ENCODE measurements around the gene BPTF.
"Not testable (repeated sequence)": the region's sequence is repeated elsewhere in the genome, so short reads cannot be mapped to it uniquely, and the experiment has no call there.

BPTF gene

DNA sequence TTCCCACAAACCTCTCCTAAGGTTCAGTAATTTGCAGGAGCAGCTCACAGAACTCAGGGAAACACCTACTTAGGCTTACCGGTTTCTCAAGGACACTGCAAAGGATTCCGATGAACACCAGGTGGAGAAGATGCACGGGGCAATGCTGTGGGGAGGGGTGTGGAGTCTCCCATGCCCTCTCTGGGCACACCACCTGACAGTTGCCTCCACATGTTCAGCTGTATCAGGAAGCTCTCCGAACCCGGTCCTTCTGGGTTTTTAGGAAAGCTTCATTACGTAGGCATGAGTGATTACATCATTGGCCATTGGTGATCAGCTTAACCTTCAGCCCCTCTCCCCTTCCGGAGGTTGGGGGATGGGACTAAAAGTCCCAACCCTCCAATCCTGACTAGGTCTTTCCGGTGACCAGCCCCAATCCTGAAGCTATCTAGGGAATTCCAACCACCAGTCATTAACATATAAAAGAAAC is 149.3 kb downstream of the BPTF start:
- DNase-seq = no peak

DNA sequence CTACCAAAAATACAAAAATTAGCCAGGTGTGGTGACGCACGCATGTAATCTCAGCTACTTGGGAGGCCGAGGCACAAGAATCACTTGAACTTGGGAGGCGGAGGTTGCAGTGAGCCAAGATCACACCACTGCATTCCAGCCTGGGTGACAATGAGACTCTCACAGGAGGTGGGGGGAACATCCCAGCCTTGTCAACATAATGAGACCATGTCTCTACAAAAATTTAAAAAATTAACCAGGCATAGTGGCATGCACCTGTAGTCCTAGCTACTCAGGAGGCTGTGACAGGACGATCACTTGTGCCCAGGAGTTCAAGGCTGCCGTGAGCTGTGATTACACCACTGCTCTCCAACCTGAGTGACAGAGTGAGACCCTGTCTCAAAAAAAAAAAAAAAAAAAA is 151.0 kb downstream of the BPTF start:
- DNase-seq = not testable (repeated sequence)

DNA sequence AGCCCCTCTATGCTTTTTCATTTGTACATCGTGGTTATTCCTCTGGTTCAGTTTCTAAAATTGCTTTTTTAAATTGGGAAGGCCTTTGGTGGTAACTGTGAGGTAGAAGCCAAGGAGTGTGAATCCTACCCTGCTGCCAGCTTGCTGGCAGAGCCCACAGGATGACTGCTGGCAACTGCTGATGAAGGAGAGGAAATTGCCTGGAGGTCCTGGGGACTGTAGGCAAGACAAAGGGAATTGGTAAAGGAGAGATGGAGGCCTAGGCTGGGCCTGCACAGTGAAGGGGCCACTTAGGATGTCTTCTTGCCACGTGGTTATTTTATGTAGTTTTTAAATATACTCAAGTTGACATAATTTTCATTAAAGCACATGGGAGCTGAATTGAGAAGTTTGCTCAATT is 155.2 kb downstream of the BPTF start:
- DNase-seq = no peak

DNA sequence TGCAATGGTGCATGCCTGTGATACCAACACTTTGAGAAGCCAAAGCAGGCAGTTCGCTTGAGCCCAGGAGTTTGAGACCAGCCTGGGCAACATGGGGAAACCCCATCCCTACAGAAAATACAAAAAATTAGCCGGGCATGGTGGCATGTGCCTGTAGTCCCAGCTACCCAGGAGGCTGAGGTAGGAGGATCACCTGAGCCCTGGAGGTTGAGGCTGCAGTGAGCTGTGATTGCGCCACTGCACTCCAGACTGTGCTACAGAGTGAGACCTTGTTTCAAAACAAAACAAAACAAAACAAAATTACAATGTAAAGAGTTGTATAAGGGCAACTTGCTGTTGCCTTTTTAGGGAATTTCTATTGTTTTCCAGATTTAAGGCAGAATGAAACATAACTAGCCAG is 155.6 kb downstream of the BPTF start:
- not testable (repeated sequence) for DNase-seq

DNA sequence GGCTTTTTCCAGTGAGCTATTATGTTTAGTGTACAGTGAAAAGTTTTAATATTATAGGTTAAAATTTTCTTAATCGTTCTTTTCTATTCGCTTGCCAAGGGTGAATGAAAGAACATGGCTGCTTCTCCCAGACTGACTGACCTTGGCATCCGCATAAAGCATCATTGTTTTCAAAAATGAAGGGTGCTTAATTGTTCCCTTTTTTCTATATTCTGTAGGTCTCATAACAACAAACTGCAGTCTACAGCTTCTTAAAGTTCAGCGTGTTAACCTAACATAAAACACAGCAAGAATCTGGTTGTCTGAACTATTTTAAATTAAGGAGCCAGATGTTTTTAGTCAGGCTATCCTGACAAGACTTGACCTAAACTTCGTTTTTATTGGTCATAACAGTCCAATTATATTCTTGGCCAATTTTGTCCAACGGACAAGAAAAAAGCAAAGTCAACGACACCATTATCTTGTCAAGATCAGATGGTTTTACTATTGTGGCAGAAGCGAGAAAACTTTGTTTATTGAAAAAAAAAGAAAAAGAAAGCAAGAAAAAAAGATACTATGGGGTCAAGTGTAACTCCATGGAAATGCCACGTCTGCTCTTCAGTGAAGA is 156.8 kb downstream of the BPTF start:
- no peak for DNase-seq

DNA sequence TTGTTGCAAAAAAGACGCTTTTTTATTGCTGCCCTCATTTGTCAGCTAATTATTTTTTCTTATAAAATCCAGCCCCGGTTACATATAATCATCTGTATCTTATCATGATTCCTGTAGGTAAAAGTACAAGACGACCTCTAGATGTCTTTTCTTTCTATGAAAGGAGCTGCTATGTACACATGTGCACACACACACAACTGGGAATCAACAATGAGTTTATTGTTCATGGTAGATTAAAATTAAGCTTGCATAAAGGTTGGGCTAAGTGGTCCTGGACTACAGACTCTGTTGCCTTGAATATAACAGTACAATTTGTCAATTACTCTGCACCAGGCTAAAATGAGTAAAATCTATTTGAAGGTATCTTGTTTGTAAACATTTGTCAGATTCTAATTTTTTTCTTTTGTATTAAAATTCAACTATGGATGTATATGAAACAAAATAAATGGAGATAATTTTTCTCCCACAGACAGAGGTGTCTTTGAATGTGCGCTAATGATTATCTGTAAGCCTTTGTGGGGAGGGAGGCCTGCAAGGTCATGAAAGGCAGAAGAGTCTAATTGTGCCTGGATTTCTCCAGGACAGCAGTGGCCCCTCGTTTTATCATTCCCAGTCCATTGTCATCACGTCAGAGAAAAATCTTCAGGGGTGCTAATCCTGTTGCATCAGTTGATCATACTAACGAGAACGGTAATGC is 157.5 kb downstream of the BPTF start:
- no peak for DNase-seq

DNA sequence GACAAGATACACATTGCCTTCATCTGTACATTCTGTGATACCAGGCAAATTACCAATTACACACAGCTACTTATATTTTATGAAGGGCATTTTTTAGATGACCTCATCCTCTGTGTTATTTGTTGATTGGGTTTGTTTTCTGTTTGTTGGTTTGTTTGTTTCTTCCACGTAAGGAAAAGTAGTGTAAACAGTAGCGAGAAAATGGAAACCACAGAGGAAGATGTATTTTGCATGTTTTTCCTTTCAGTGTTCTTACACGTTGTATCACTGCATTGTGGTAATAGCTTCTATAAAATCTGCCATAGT is 158.0 kb downstream of the BPTF start:
- DNase-seq = no peak

DNA sequence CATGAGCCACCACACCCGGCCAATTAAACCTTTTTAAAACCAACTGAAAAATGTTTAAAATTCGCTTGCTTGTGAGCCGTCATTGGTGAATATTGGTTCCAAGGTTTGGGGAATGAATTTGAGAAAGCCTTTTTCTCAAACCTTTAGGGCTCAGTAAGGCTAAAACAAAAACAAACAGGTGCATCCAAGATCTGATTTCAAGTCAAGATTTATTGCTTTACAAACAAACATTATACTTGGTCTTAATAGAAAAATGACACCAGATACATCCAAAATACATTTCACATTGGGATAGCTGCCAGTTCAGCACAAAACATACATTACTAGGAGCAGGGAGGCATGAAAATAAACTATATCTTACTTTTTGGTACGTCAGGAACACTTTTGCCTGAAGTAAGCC is 165.6 kb downstream of the BPTF start:
- DNase-seq = no peak

DNA sequence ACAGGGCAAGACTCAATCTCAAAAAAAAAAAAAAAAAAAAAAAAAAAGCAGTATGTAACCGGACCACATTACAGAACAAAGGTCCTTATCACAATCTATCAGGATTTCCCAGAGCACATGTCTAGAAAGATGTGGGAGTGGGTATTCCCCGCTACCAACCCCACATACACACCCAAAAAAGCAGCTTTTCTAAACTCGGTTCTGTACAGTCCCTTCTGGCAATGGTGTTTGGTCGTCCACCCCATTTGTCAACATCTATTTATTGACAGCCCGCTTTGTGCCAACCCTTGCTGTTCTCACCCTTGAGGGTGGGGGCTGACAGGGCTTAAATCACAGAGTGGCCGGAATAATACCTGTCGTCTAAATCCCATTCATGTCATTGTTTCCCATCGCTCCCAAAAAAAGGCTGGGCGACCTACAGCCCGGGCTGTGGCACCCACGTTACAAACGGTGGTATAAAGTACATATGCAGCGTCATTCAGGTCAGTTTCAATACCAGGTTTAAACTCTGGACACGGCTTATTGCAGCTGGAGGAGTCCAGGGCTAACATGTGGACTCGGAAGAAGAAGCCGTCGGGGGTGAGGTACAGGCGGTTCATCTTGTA is 167.3 kb downstream of the BPTF start:
- no peak for DNase-seq

DNA sequence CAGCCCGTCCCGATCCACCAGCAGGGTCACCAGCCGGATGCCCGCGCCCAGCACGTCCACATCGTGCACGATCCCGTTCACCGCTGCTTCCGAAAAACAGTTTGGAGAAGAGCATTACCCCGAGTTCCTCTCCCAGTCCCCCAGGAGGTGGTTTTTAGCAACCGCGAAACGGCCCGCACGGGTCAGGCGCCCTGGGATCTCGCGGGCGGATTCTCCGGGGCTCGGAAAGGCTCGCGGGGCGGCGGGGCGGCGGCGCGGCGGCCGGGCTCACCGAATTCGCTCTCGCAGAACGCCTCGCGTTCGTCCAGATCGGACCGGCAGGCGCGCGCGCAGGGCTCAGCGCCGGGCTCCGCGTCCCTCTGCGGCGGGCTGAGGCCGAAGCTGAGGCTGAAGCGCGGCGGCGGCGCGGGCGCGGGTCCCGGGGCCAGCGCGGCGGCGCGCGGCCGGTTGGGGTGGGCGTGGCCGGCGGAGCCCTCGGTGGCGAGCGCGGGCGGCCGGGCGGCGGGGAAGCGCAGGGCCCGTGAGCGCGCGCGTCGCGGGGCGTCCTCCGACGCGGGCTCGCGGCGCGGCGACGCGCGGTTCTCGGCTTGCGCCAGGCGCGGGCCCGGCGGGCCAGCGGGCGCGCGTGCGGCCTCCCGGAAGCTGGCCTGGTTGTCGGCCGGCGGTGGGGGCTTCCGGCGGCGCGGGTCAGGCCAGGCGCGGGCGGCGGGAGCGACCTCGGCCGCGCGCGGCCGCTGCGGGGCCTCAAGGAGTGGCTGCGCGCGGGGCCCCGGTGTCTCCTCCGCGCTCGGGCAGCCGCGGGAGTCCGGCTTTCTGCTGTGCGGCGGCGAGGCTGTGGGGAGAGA is 168.1 kb downstream of the BPTF start:
- peak; percentile 52 for DNase-seq

DNA sequence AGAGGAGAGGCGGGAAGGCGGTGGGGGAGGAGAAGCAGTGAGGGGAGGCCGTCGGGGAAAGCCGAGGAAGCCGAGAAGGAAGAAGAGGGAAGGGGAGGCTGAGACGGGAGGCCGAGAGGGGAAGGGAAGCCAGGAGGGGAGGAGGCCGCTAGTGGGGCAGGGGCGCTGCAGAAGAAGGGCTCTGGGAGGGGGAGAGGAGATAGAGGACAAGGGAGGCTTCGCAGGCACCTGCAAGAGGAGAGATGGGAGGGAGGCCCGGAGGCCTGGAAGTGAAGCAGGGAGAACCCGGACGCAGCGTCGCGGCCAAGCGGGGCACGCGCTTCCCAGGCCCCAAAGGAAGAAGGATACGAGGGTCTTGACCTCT is 168.7 kb downstream of the BPTF start:
- DNase-seq = no peak

DNA sequence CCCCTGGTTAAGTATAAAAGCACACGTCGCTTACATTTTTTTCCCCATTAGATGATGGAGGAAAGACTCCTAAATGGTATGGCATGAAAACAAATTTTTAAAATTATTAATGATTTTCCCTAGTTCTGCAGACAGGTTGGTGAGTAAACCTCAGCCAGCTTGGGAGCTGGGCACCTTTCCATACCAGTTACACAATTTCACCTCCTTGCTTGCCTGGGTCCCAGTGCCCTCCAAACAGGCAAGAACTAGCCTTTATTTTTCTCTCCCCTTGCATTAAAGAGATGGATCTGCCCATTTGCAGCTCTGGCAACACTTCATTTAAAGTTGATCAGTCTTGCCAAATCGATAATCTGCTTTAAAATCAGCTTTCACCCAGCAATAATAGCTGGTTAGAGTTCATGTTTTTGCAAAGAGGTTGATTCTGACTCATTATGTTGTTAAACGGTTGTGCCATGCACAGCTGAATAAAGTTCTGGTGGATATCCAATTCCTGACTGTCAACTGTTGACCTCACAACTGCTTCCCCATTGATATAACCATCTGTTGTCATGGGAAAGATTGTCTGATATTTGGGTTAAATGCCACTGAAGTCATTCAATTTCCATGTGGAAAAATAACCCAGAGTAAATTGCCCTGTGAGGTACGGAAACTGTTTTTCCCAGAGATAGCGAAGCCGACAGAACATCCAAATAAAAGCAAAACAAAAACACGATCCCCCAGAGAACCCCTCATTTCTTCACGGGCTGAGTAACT is 169.7 kb downstream of the BPTF start:
- no peak for DNase-seq

DNA sequence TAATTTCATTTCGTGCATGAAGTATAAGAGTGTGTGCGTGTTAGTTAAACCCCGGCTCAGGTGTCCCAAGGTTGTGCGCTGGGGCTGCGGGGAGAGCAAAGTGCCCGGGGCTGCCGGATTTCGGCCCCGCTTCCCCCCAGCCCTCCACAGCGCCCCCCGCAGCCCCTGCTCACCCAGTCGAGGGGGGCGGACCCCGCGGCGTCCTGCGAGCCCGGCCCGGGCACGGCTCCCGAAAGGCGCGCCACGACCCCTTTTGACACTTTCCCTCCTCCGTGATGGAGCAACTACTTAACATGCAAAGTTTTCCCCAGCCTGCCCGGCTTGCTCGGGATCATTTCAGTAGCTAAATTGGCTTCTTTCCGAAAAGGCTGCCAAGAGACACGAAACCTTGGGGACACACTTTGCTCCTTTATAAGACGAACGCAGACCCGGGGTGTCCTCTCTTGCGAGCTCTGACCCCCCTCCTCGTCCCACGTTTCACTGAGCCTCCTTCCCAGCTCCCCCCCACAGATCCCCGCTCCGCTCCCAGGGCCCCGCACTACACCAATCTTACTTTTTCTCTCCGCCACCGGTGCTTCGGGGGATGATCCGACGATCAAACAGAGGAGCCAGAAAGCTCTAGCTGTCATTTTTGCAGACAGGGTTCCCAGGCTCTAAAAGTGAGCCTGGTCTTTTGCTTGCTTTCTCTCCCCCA is 170.4 kb downstream of the BPTF start:
- DNase-seq = no peak

DNA sequence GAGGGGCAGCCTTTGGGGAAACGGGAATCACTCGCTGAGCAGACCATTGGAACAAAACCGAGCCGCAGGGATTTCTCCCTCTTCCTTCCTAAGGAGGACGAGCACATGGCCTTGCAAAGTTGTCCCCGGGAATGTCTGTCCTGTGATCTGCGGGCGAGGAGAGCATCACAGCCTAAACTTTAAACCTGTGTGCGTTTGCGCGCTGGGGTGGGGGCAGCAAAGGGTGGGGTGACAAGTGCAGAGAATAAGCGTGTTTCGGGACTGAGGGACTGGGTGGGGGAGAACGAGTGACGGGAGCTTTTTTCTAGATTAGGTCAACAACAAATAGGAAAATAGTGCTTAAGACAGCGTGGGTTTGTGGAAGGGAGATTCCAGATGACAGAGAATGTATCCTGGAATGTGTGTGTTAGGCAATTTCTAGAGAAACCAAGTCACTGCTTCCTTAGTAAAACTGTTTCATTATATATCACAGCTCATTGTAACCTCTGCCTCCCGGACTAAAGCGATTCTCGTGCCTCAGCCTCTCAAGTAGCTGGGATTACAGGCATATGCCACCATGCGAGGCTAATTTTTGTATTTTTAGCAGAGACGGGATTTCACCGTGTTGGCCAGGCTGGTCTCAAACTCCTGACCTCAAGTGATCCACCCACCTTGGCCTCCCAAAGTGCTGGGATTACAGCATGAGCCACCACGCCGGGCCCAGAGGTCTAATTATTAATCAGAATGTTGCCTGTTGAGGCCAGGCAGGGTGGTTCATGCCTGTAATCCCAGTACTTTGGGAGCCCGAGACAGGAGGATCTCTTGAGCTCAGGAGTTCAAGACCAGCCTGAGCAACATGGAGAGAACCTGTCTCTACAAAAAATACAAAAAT is 171.2 kb downstream of the BPTF start, which contains the start of gene C17orf58:
Gene C17orf58 (minus strand): TSS at position 169 of the 871 bp plus-strand sequence. CDS start 271 bp downstream, outside the sequence.
- not testable (repeated sequence) for DNase-seq

DNA sequence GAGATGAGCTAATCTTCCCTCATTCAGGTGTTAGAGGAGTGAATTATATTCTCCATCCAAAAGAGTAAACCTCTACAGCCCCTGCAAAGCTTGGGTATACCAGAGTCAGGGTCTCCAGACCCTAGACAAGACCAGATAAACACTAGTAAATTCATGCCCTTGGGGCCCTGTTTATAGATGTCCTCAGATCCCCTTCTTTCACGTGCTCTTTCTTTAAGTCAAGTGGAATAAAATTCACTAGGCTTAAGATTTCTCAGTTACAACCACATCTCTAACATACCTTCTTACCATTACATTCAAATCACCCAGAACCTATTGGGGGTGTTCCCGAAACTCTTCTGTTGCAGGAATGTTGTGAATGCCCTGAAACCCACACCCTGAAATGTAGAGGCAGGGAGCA is 173.2 kb downstream of the BPTF start:
- no peak for DNase-seq

DNA sequence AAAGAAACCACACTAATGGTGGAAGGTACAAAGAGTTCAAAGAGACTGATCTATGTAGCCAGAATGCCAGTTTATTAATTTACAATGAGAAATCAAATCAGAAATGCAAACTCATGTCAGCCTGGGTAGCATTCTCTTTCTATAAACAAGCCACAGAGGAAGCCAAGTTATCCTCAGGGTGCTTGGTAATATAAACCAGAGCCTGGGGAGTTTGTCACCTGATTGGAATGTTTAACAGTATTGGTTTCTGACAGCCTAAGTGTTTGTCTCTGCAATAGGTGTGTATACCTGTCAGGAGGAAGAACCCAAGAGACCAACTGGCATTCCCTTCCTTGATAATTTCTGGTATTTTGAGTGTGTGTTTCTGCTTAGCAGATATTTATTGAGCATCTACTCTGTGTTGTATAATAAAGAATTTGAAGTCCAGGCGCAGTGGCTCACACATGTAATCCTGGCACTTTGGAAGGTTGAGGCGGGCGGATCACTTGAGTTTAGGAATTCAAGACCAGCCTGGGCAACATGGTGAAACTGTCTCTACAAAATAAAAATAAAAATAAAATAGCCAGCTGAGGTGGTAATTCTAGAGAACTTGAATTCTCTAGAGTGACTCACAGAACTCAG is 174.1 kb downstream of the BPTF start:
- DNase-seq = no peak

DNA sequence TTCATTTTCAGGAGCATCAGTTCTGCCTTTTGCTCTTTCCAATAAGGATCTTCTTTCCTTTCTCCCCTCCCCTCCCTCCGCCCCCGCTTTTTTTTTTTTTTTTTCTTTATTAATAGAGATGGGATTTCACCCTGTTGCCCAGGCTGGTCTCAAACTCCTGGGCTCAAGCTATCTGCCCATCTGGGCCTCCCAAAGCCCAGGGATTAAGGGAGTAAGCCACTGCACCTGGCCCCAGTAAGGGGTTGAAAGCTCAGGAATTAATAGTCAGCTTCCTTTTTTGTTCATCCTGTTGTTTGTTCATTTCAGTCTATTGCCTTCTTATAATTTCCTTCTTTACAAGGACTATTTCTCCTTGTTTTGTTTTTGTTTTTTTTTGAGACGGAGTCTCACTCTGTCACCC is 178.9 kb downstream of the BPTF start:
- no peak for DNase-seq

DNA sequence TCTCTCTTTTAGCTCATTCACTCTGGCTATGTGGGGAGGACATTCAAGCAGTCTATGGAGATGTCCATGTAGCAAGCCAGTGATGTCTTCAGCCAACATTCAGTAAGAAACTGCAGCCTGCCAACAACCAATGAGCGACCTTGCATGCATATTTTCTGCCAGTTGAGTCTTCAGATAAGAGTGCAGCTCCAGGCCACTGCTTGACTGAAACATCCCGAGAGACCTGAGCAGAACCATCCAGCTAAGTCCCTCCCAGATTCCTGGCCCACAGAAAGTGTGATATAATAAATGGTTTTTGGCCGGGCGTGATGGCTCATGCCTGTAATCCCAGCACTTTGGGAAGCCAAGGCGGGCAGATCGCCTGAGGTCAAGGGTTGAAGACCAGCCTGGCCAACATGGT is 181.5 kb downstream of the BPTF start:
- no peak for DNase-seq

DNA sequence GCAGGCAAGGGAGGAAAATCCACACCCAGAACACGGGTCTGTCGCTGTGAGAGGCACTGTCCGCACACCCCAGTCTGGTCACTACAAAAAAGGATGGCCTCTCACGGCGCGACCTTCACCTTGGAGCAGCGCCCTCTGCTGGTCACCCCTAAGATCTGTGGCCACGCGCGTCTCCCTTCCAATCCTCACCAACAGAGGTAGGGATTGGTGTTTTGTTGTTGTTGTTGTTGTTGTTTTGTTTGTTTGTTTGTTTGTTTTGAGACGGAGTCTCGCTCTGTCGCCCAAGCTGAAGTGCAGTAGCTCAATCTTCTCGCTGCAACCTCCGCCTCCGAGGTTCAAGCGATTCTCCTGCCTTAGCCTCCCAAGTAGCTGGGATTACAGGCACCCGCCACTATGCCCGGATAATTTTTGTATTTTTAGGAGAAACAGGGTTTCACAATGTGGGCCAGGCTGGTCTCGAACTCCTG is 185.9 kb downstream of the BPTF start:
- DNase-seq = no peak

DNA sequence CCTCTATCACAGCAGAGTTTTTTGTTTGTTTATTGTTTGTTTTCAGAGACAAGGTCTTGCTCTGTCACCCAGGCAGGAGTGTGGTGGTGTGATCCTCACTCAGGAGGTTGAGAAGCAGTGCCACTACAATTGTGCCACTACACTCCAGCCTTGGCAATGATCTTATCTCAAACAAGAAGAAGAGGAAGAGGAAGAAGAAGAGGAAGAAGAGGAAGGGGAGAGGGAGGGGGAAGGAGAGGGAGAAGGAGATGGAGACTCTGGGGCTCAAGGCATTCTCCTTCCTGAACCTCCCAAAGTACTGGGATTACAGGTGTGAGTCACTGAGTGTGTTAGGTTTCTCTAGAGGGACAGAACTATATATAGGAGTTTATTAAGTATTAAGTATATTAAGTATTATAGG is 188.1 kb downstream of the BPTF start:
- DNase-seq = no peak

Data from NCI-H1048 (cell line).